Activated CD4-positive, alpha-beta memory T cell treated with anti-CD3 and anti-CD28 coated beads, Interleukin-2, amount 10 ng/mL, durations not matched to agents 7 days and 5 days (primary cell): ENCODE measurements around the gene TTBK2. TPM values are rescaled to one million over a fixed set of nuclear protein-coding genes. Genes with fewer than 3 reads are reported as not detected.

Experiments
- total RNA-seq, 2 experiments: library from RNA; stranded (reverse); gene quantifications; one replicate each; pipeline ENCODE4 v1.2.3, GENCODE V29; 2021

TTBK2 gene
- total RNA-seq, 2 experiments from 2014 or later: 14.6 to 18.6 TPM

Other genes starting within 250 kb of the TTBK2 start
- gene CDAN1, start 183.7 kb downstream of the TTBK2 start, total RNA-seq: 10 to 100 TPM; 22.1 to 26.2 TPM
- 10 to 100 TPM; 41.8 to 42.4 TPM for gene UBR1, start 185.3 kb upstream of the TTBK2 start, total RNA-seq
- gene TMEM62, start 212.8 kb upstream of the TTBK2 start, total RNA-seq: 10 to 100 TPM; 24.2 to 24.9 TPM